B cell (primary cell): Measurements from ENCODE around the gene NTNG1. TPM values are rescaled to one million over a fixed set of nuclear protein-coding genes. Genes with fewer than 3 reads are reported as not detected.

ENCODE experiments used
- ATAC-seq: fragments of 200-7000 bp; cut with Tn5 transposase; one replicate; pipeline ENCODE4 v1.10.0; 2021; ENCODE audit warnings: low read depth, mild to moderate bottlenecking, moderate number of reproducible peaks, moderate library complexity
- CTCF ChIA-PET: fragments of 350-600 bp; sonication (Branson Sonifier 250); formaldehyde crosslinking; loops from one replicate; lab custom pipeline; 2021; ENCODE audit warnings: antibody characterized with exemption, inconsistent platforms; lab: Charles Lee
- POLR2A ChIA-PET: fragments of 350-600 bp; sonication (Branson Sonifier 250); formaldehyde crosslinking; loops from one replicate; lab custom pipeline; 2021; ENCODE audit warnings: antibody characterized with exemption; lab: Charles Lee
- DNase-seq: peaks from one replicate; pipeline ENCODE4 v3.0.0; 2013
- H2AFZ ChIP-seq: 2 replicates; pipeline ENCODE4 v1.6.1; 2012; ENCODE audit warnings: mild to moderate bottlenecking, low read depth, low read length; ENCODE audit not compliant: insufficient read depth, poor library complexity, severe bottlenecking
- H3K27ac ChIP-seq, 2 donors: 1 replicate in 1 of 2; 2 replicates in 1 of 2; pipeline ENCODE4 v1.5.1; 2012 to 2013; ENCODE audit warnings: low read length in 2 of 2, mild to moderate bottlenecking in 2 of 2, moderate library complexity in 1 of 2
- H3K27me3 ChIP-seq, 4 experiments: fragments of 200-600 bp in 1 of 4; sonication (generic) in 1 of 4; replicated peaks in 1 of 4; 1 replicate in 2 of 4; 2 replicates in 2 of 4; pipeline versions ENCODE4 v1.6.1 to v1.7.0; 2013 to 2016; ENCODE audit warnings: low read length in 3 of 4, mild to moderate bottlenecking in 2 of 4, mixed read lengths in 1 of 4, moderate library complexity in 1 of 4; ENCODE audit not compliant: insufficient read depth in 4 of 4, control insufficient read depth in 3 of 4; ENCODE audit errors: control extremely low read depth in 1 of 4
- H3K36me3 ChIP-seq, 2 experiments: replicated peaks in 1 of 2; 1 replicate in 1 of 2; 2 replicates in 1 of 2; pipeline versions ENCODE4 v1.6.1 to v1.7.1; 2013; ENCODE audit warnings: low read length in 1 of 2; ENCODE audit not compliant: insufficient read depth in 2 of 2, control insufficient read depth in 1 of 2; ENCODE audit errors: control extremely low read depth in 1 of 2, extremely low read depth in 1 of 2
- H3K4me1 ChIP-seq, 2 donors: fragments of 200-600 bp in 1 of 2; sonication (generic) in 1 of 2; 1 replicate in 1 of 2; 2 replicates in 1 of 2; pipeline versions ENCODE4 v1.5.1 to v1.6.1; 2013 to 2017; ENCODE audit warnings: low read length in 2 of 2; ENCODE audit not compliant: control insufficient read depth in 2 of 2, insufficient read depth in 2 of 2
- H3K4me2 ChIP-seq: replicated peaks from 2 replicates; pipeline ENCODE3; 2012; ENCODE audit warnings: mild to moderate bottlenecking, low read depth, low read length; ENCODE audit not compliant: poor library complexity, severe bottlenecking
- H3K4me3 ChIP-seq, 5 experiments: fragments of 200-600 bp in 1 of 5; sonication (generic) in 1 of 5; 1 replicate in 3 of 5; 2 replicates in 2 of 5; pipeline versions ENCODE4 v1.5.1 to v1.7.0; 2011 to 2016; ENCODE audit warnings: low read length in 4 of 5, mild to moderate bottlenecking in 4 of 5, low read depth in 2 of 5, control low read depth in 1 of 5, moderate library complexity in 1 of 5; ENCODE audit not compliant: insufficient read depth in 1 of 5; ENCODE audit errors: control extremely low read depth in 1 of 5, extremely low read depth in 1 of 5
- H3K79me2 ChIP-seq: fragments of 200-600 bp; sonication (generic); one replicate; pipeline ENCODE4 v1.6.0; 2016; ENCODE audit warnings: low read length; ENCODE audit not compliant: control insufficient read depth, insufficient read depth
- H3K9ac ChIP-seq: fragments of 200-600 bp; sonication (generic); 2 replicates; pipeline ENCODE4 v1.6.1; 2017; ENCODE audit warnings: mild to moderate bottlenecking, low read length, moderate library complexity
- H3K9me3 ChIP-seq, 3 donors: one replicate each; pipeline versions ENCODE4 v1.6.1 to v1.7.1; 2013; ENCODE audit warnings: low read length in 2 of 3; ENCODE audit not compliant: control insufficient read depth in 2 of 3, insufficient read depth in 1 of 3; ENCODE audit errors: control extremely low read depth in 1 of 3
- H4K20me1 ChIP-seq: 2 replicates; pipeline ENCODE4 v1.6.0; 2012; ENCODE audit warnings: mild to moderate bottlenecking, low read length; ENCODE audit not compliant: insufficient read depth, control insufficient read depth, poor library complexity, severe bottlenecking
- H3K27ac Mint-ChIP-seq: one replicate; pipeline ENCODE4 v1.8.0; 2021; ENCODE audit warnings: mixed read lengths
- H3K27me3 Mint-ChIP-seq: one replicate; pipeline ENCODE4 v1.8.0; 2021; ENCODE audit warnings: mixed read lengths
- H3K4me1 Mint-ChIP-seq: one replicate; pipeline ENCODE4 v1.8.0; 2021; ENCODE audit warnings: mixed read lengths
- H3K4me3 Mint-ChIP-seq: one replicate; pipeline ENCODE4 v1.8.0; 2021; ENCODE audit warnings: mixed read lengths
- H3K9me3 Mint-ChIP-seq: one replicate; pipeline ENCODE4 v1.8.0; 2022; ENCODE audit warnings: mixed read lengths; ENCODE audit not compliant: insufficient read depth
- CTCF ChIP-seq: fragments of 200-600 bp; IDR thresholded peaks from one replicate; pipeline ENCODE4 v1.8.0; 2022; ENCODE audit warnings: antibody characterized with exemption, mild to moderate bottlenecking
- EZH2 ChIP-seq: IDR thresholded peaks from 2 replicates; pipeline ENCODE4 v1.6.1; 2012; ENCODE audit warnings: borderline replicate concordance, low read depth, mild to moderate bottlenecking, moderate library complexity, low read length; ENCODE audit not compliant: insufficient read depth, poor library complexity, severe bottlenecking
- WGBS: methylation state at CpG from one replicate; pipeline ENCODE4 v1.1.5; 2013; ENCODE audit warnings: missing lambda C conversion rate; ENCODE audit not compliant: insufficient coverage; 5-methylcytosine and 5-hydroxymethylcytosine counted together
- intact Hi-C: fragments of 100-400 bp; cut with micrococcal nuclease; formaldehyde crosslinking; loops from one replicate; pipeline ENCODE4 v1.10.0; 2022
- polyA plus RNA-seq: library from polyadenylated mRNA; depleted of rRNA; stranded (reverse); fragments of >200 nt; gene quantifications from 2 replicates; pipeline ENCODE4 v1.2.3, GENCODE V29; 2012
- total RNA-seq, 2 donors: library from RNA; stranded (reverse); fragments of 120-200 nt in 1 of 2; gene quantifications; 1 replicate in 1 of 2; 2 replicates in 1 of 2; pipeline versions ENCODE4 v1.2.3 to v1.2.4, GENCODE V29; 2013 to 2022

Gene NTNG1
- total and polyA plus RNA-seq, 2 donors (not counting 1 experiment from before 2014, with no cell fraction given): 2.8 to 3.7 TPM

- Histone ChIP-seq H3K27ac (no peak overlapping the region), H3K9ac (peak overlapping the region; percentile 30), H3K36me3 (no peaks in the 10 kb centered on the region), H3K79me2 (no peaks in the 10 kb centered on the region), H2AFZ (peak overlapping the region; percentile 33), H3K9me3 (no peaks in the 10 kb centered on the region), H3K4me3 (peak overlapping the region in 3 of 5 experiments; percentile 2 to 9 (median 2)), H3K4me2 (peak overlapping the region; percentile 39), H3K4me1 (peaks cover 2 to 5% of the 10 kb centered on the region in 2 donors), H4K20me1 (no peaks in the 10 kb centered on the region), H3K27me3 (no peaks in the 10 kb centered on the region)
- peak overlapping the region; percentile 62 for H3K4me3 Mint-ChIP-seq
- ATAC-seq (no peak), DNase-seq (peak; percentile 9)
- ChIA-PET CTCF (interaction anchor here (7.5 kb wide), 1 partner anchor 255 kb away, joined by 81 read pairs; no protein-coding TSS in a partner anchor), POLR2A (no interaction called here)
- intact Hi-C loops: no loop called here
- no CpG with 5 or more reads among the region's 3 CpGs for WGBS
- no peak overlapping the region for H3K27ac Mint-ChIP-seq
- H3K4me1 Mint-ChIP-seq: peaks cover 15% of the 10 kb centered on the region
- H3K9me3 Mint-ChIP-seq: no peaks in the 10 kb centered on the region
- no peaks in the 10 kb centered on the region for H3K27me3 Mint-ChIP-seq
- no peak for TF ChIP-seq EZH2
These were observed 132.7 kb downstream of the NTNG1 start for GRCh38 chr1:107273515-107273914.

GRCh38 chr1:107274227-107274626 lies 133.4 kb downstream of the NTNG1 start:
- H3K9me3 Mint-ChIP-seq: no peaks in the 10 kb centered on the region
- CTCF ChIA-PET: interaction anchor here (7.5 kb wide), 1 partner anchor 254 kb away, joined by 81 read pairs; no protein-coding TSS in a partner anchor
- Histone ChIP-seq H3K79me2 (no peaks in the 10 kb centered on the region), H3K36me3 (no peaks in the 10 kb centered on the region), H3K4me2 (no peak overlapping the region), H3K4me1 (peaks cover 2 to 5% of the 10 kb centered on the region in 2 donors), H4K20me1 (no peaks in the 10 kb centered on the region), H3K9me3 (no peaks in the 10 kb centered on the region), H3K4me3 (no peak overlapping the region), H3K9ac (peak overlapping the region; percentile 30), H3K27ac (no peak overlapping the region), H2AFZ (peak overlapping the region; percentile 33), H3K27me3 (no peaks in the 10 kb centered on the region)
- intact Hi-C loops: no loop called here
- ATAC-seq: no peak
- no peak for TF ChIP-seq CTCF
- no peak for TF ChIP-seq EZH2
- WGBS: no CpG with 5 or more reads among the region's 1 CpG
- no peak for DNase-seq
- H3K27me3 Mint-ChIP-seq: no peaks in the 10 kb centered on the region
- no peak overlapping the region for H3K4me3 Mint-ChIP-seq
- no peak overlapping the region for H3K27ac Mint-ChIP-seq
- POLR2A ChIA-PET: no interaction called here
- H3K4me1 Mint-ChIP-seq: peaks cover 15% of the 10 kb centered on the region
